ENCODE results near the gene TPM1. TPM values are rescaled to one million over a fixed set of nuclear protein-coding genes. Genes with fewer than 3 reads are reported as not detected.

TPM1 gene
- total and polyA plus RNA-seq, 9 of the 15 experiments (the other 6 are each of a cell fraction or from before 2014, with no cell fraction given) = 8.1 to 53.9 (median 43.1) TPM

- H3K27ac ChIP-seq (ENCODE audit: extremely low read depth, low read depth, low read length) = no peak overlapping the region
- intact Hi-C loops (cut with micrococcal nuclease) = no loop called here
- no peaks in the 10 kb centered on the region for H3K36me3 ChIP-seq (ENCODE audit: control insufficient read depth, insufficient read depth, low read length)
- in situ Hi-C loops (cut with MboI) = no loop called here
- DNase-seq (ENCODE audit: extremely low read depth in 1 of 4, low spot score in 3 of 4) (no peak), FAIRE-seq (no peak), ATAC-seq (no peak)
- no peaks in the 10 kb centered on the region for H3K9me3 ChIP-seq (replicated peaks; ENCODE audit: control insufficient read depth, insufficient read depth, low read depth, low read length)
- H3K27me3 ChIP-seq (ENCODE audit: control insufficient read depth in 2 of 2, insufficient read depth in 2 of 2, low read length in 2 of 2) = peaks cover 20 to 23% of the 10 kb centered on the region in 2 experiments
- H3K9me1 ChIP-seq (ENCODE audit: control insufficient read depth, insufficient read depth, low read length) = no peaks in the 10 kb centered on the region
- no peak overlapping the region for H3K4me2 ChIP-seq (ENCODE audit: insufficient read depth, low read length)
- H4K20me1 ChIP-seq (replicated peaks; ENCODE audit: control insufficient read depth, insufficient read depth, low read length) = no peaks in the 10 kb centered on the region
- ChIA-PET POLR2A (interaction anchor here (1.1 kb wide), 1 partner anchor 16 kb away, joined by 3 read pairs; no protein-coding TSS in a partner anchor), CTCF (ENCODE audit: low intra/inter-chr PET ratio) (no interaction called here)
- TF ChIP-seq EP400 (IDR thresholded peaks at IDR 0.05) (no peak), ZBTB40 (IDR thresholded peaks at IDR 0.05) (peak; percentile 79), ZBTB40 (CRISPR knock-in tag; IDR thresholded peaks at IDR 0.05) (no peak)
- no peaks in the 10 kb centered on the region for H3K4me1 ChIP-seq (replicated peaks in 1 of 2; ENCODE audit: control insufficient read depth in 2 of 2, insufficient read depth in 2 of 2, low read length in 2 of 2)
- WGBS (ENCODE audit: insufficient coverage, low coverage, missing lambda C conversion rate) = 0% methylated on average over 2 of the region's 2 CpGs
- H3K79me2 ChIP-seq (ENCODE audit: control insufficient read depth, insufficient read depth, low read length) = no peaks in the 10 kb centered on the region
- no peak overlapping the region for H3K4me3 ChIP-seq
- no peak overlapping the region for H3K9ac ChIP-seq (ENCODE audit: insufficient read depth in 1 of 2, low read depth in 2 of 2, low read length in 2 of 2)
- no peak overlapping the region for H2AFZ ChIP-seq (ENCODE audit: low read depth, low read length)
- no TSS peak for BruUV-seq (replicated peaks)
Measured at GRCh38 chr15:63016234-63016633, 26.3 kb upstream of the TPM1 start.
